ENCODE data around the gene BCL2L2. TPM values are rescaled to one million over a fixed set of nuclear protein-coding genes. Genes with fewer than 3 reads are reported as not detected.

BCL2L2 gene
- total and polyA plus RNA-seq, 9 donors = 17.0 to 38.7 (median 31.7) TPM

DNA sequence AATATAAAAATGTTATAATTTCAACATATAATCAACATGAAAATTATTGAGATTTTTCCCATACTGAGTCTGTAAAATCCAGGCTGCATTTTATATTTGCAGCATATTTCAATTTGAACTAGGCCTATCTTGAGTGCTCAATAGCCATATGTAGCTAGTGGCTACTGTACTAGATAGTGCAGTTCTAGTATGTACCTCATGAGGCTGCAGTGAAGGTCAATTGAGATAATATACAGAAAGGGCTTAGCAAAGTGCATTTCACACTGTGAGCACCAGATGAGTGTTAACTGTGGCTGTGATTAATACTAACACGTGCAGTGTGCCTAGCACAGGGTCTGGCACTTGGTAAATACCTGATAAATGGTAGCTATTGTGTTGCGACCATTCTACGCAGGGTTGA, 51.4 kb downstream of the BCL2L2 start:
- WGBS, 3 donors = 53 to 59% (median 58%) methylated on average over 3 of the region's 3 CpGs
- no peak overlapping the region for H3K27ac ChIP-seq
- H3K4me1 ChIP-seq (ENCODE audit: insufficient read depth) = no peaks in the 10 kb centered on the region
- no peak for DNase-seq
- no peak overlapping the region for H3K4me3 ChIP-seq
- H3K27me3 ChIP-seq = no peaks in the 10 kb centered on the region
- intact Hi-C loops (cut with DNase I) = no loop called here
- TF ChIP-seq EP300 (IDR thresholded peaks at IDR 0.05) (no peak), POLR2A (IDR thresholded peaks at IDR 0.05) (no peak)
- TF ChIP-seq, protein P1, sequence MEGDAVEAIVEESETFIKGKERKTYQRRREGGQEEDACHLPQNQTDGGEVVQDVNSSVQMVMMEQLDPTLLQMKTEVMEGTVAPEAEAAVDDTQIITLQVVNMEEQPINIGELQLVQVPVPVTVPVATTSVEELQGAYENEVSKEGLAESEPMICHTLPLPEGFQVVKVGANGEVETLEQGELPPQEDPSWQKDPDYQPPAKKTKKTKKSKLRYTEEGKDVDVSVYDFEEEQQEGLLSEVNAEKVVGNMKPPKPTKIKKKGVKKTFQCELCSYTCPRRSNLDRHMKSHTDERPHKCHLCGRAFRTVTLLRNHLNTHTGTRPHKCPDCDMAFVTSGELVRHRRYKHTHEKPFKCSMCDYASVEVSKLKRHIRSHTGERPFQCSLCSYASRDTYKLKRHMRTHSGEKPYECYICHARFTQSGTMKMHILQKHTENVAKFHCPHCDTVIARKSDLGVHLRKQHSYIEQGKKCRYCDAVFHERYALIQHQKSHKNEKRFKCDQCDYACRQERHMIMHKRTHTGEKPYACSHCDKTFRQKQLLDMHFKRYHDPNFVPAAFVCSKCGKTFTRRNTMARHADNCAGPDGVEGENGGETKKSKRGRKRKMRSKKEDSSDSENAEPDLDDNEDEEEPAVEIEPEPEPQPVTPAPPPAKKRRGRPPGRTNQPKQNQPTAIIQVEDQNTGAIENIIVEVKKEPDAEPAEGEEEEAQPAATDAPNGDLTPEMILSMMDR (IDR thresholded peaks at IDR 0.05) = no peak
- H3K9me3 ChIP-seq = no peaks in the 10 kb centered on the region
- no peaks in the 10 kb centered on the region for H3K36me3 ChIP-seq

DNA sequence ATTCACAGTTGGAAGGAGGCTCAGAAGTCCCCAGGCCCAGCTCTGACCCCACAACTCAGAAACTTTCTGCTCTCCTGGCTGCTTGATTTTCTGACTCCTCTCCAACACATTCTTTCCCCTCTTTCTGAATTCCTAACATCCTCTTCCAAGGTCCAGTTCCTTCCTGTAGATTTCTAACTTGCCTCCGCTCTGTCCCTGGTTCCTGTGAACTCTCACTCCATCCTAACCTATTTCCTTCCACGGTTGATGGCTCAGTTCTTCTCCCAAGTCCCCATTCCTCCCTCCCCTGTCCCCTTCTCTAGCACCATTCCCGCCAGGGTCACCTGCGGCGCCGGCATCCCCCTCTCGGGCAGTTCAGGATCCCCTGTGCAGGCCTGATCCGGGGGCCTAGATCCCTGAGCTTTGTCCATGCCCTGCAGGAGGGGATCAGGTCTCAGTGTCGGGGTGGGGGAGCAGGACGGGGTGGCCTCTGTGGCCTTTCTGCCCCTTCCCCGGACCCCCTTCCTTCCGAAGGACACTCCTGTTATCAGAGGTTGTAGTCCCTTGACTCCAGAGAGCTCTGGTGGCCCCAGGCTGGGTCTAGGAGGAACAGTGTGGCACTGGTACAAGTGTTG, 52.0 kb downstream of the BCL2L2 start:
- intact Hi-C loops (cut with DNase I) = no loop called here
- Histone ChIP-seq H3K4me1 (ENCODE audit: insufficient read depth) (no peaks in the 10 kb centered on the region), H3K9me3 (no peaks in the 10 kb centered on the region), H3K36me3 (no peaks in the 10 kb centered on the region), H3K27ac (no peak overlapping the region), H3K27me3 (no peaks in the 10 kb centered on the region), H3K4me3 (no peak overlapping the region)
- DNase-seq = no peak
- WGBS, 3 donors = 64 to 73% (median 69%) methylated on average over 12 of the region's 12 CpGs
- TF ChIP-seq POLR2A (IDR thresholded peaks at IDR 0.05) (no peak), EP300 (IDR thresholded peaks at IDR 0.05) (no peak)
- TF ChIP-seq, protein P1 (IDR thresholded peaks at IDR 0.05) = no peak

DNA sequence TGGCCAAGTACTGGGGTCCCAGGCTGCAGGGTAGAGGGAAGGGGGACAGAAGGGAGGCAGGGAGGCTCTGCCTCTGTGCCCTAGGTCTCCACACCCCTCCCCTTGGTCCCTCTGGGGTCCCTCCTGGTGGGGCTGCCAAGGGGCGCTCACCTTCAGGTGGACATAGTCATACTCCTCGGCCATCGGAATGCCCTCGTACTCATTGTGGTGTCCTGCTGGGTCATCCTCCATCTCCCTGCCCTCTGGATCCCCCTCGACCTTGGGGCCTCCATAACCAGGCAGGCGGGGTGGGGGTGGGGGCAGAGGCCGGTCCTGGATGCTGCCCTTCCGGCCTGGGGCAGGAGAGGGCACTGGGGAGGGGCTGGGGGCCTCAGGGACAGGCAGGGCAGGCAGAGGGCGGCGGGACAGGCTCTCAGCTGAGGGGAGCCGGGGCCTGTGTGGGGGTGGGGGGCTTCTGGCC, 52.6 kb downstream of the BCL2L2 start:
- intact Hi-C loops (cut with DNase I) = no loop called here
- Histone ChIP-seq H3K9me3 (no peaks in the 10 kb centered on the region), H3K27ac (no peak overlapping the region), H3K4me3 (no peak overlapping the region), H3K36me3 (no peaks in the 10 kb centered on the region), H3K4me1 (ENCODE audit: insufficient read depth) (no peaks in the 10 kb centered on the region), H3K27me3 (no peaks in the 10 kb centered on the region)
- DNase-seq = no peak
- TF ChIP-seq, protein P1 (IDR thresholded peaks at IDR 0.05) = no peak
- no peak for TF ChIP-seq POLR2A (IDR thresholded peaks at IDR 0.05)
- TF ChIP-seq EP300 (IDR thresholded peaks at IDR 0.05) = no peak
- WGBS, 3 donors = 73 to 80% (median 80%) methylated on average over 11 of the region's 11 CpGs

DNA sequence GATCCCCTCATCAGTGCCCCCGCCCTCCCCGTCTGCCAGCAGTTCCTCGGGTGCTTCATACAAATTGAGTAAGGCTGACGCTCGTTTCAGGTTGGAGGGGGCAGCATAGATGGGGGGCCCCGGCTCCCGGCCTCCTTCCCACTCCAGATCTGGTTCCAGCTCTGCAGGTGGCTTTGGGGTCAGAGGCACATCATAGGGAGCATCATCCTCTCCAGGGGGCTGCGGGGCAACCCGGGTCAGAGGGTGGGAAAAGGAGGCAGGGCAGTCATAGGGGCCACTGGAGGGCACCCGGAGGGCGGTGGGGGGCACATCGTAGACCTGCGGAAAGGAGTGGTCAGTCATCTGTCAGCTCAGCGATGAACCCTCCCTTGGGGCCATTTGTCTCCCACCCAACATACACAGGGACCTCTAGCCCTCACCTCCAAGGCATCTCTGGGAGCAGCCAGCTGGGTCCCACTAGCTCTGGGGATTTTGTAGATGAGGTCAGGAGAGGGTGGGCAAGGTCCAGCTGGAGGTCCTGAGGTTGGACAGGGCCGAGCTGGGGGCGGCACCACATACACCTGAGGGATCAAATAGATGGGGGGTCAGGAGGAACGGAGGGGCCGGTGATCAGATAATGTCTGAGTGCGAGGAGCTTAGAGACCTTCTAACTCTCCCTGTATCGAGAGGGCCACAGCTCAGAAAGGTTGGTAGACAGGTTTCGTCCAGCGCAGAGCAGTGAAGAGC, 53.3 kb downstream of the BCL2L2 start:
- H3K36me3 ChIP-seq = no peaks in the 10 kb centered on the region
- no peak overlapping the region for H3K4me3 ChIP-seq
- H3K27me3 ChIP-seq = no peaks in the 10 kb centered on the region
- no peak overlapping the region for H3K27ac ChIP-seq
- TF ChIP-seq EP300 (IDR thresholded peaks at IDR 0.05) (no peak), POLR2A (IDR thresholded peaks at IDR 0.05) (no peak)
- TF ChIP-seq, protein P1 (IDR thresholded peaks at IDR 0.05) = no peak
- no peak for DNase-seq
- WGBS, 3 donors = 81 to 87% (median 85%) methylated on average over 22 of the region's 22 CpGs
- no peaks in the 10 kb centered on the region for H3K9me3 ChIP-seq
- H3K4me1 ChIP-seq (ENCODE audit: insufficient read depth) = no peaks in the 10 kb centered on the region
- intact Hi-C loops (cut with DNase I) = no loop called here
